ENCODE measurements around the gene FAM117A.
"Not testable (repeated sequence)": the region's sequence is repeated elsewhere in the genome, so short reads cannot be mapped to it uniquely, and the experiment has no call there.

The FAM117A gene

GRCh38 chr17:49677933-49678847 lies 85.7 kb downstream of the FAM117A start, which contains the start of gene SPOP:
TSS of gene SPOP (minus strand) at chr17:49678097. CDS start at chr17:49622810, 55,287 bp downstream.
- no peaks in the 10 kb centered on the region for H3K27me3 ChIP-seq (ENCODE audit: control insufficient read depth, insufficient read depth, low read length, poor library complexity, severe bottlenecking)

GRCh38 chr17:49677134-49677932 lies 86.6 kb downstream of the FAM117A start:
- Histone ChIP-seq H3K27ac (ENCODE audit: insufficient read depth, low read depth, low read length, poor library complexity, severe bottlenecking) (peak overlapping the region; percentile 88), H3K4me1 (ENCODE audit: control insufficient read depth, insufficient read depth, low read length) (peaks cover 6% of the 10 kb centered on the region), H3K36me3 (ENCODE audit: control insufficient read depth, insufficient read depth, low read length) (no peaks in the 10 kb centered on the region), H3K9me3 (ENCODE audit: control insufficient read depth, low read length) (no peaks in the 10 kb centered on the region), H3K27me3 (ENCODE audit: control insufficient read depth, insufficient read depth, low read length, poor library complexity, severe bottlenecking) (no peaks in the 10 kb centered on the region), H3K4me3 (ENCODE audit: insufficient read depth, low read depth, low read length) (peak overlapping the region; percentile 74)
- WGBS, 2 experiments, result 1% methylated on average over 32 to 33 of the region's 34 CpGs

More at GRCh38 chr17:49677933-49678847, 85.7 kb downstream of the FAM117A start, which contains the start of gene SPOP:
- Histone ChIP-seq H3K9me3 (ENCODE audit: control insufficient read depth, low read length) (no peaks in the 10 kb centered on the region), H3K4me3 (ENCODE audit: insufficient read depth, low read depth, low read length) (peak within 1 kb of the TSS; percentile 74), H3K4me1 (ENCODE audit: control insufficient read depth, insufficient read depth, low read length) (peaks cover 6% of the 10 kb centered on the region), H3K36me3 (ENCODE audit: control insufficient read depth, insufficient read depth, low read length) (no peaks in the 10 kb centered on the region), H3K27ac (ENCODE audit: insufficient read depth, low read depth, low read length, poor library complexity, severe bottlenecking) (peak within 1 kb of the TSS; percentile 88)
- 18% methylated on average over 53 of the region's 53 CpGs for WGBS, 2 experiments

GRCh38 chr17:49676276-49676868 lies 87.6 kb downstream of the FAM117A start:
- H3K36me3 ChIP-seq (ENCODE audit: control insufficient read depth, insufficient read depth, low read length), result no peaks in the 10 kb centered on the region
- 77 to 88% methylated on average over 5 of the region's 5 CpGs for WGBS, 2 experiments
- peak overlapping the region; percentile 74 for H3K4me3 ChIP-seq (ENCODE audit: insufficient read depth, low read depth, low read length)
- no peaks in the 10 kb centered on the region for H3K27me3 ChIP-seq (ENCODE audit: control insufficient read depth, insufficient read depth, low read length, poor library complexity, severe bottlenecking)
- no peaks in the 10 kb centered on the region for H3K9me3 ChIP-seq (ENCODE audit: control insufficient read depth, low read length)
- no peak overlapping the region for H3K27ac ChIP-seq (ENCODE audit: insufficient read depth, low read depth, low read length, poor library complexity, severe bottlenecking)
- peaks cover 6% of the 10 kb centered on the region for H3K4me1 ChIP-seq (ENCODE audit: control insufficient read depth, insufficient read depth, low read length)

GRCh38 chr17:49674507-49674906 lies 89.4 kb downstream of the FAM117A start:
- no peaks in the 10 kb centered on the region for H3K9me3 ChIP-seq (ENCODE audit: control insufficient read depth, low read length)
- no peaks in the 10 kb centered on the region for H3K36me3 ChIP-seq (ENCODE audit: control insufficient read depth, insufficient read depth, low read length)
- H3K4me1 ChIP-seq (ENCODE audit: control insufficient read depth, insufficient read depth, low read length), result peaks cover 6% of the 10 kb centered on the region
- no peak overlapping the region for H3K4me3 ChIP-seq (ENCODE audit: insufficient read depth, low read depth, low read length)
- H3K27ac ChIP-seq (ENCODE audit: insufficient read depth, low read depth, low read length, poor library complexity, severe bottlenecking), result no peak overlapping the region
- H3K27me3 ChIP-seq (ENCODE audit: control insufficient read depth, insufficient read depth, low read length, poor library complexity, severe bottlenecking), result no peaks in the 10 kb centered on the region

- H3K27ac ChIP-seq (ENCODE audit: insufficient read depth, low read depth, low read length, poor library complexity, severe bottlenecking); H3K4me3 ChIP-seq (ENCODE audit: insufficient read depth, low read depth, low read length); H3K27me3 ChIP-seq (ENCODE audit: control insufficient read depth, insufficient read depth, low read length, poor library complexity, severe bottlenecking): not testable (repeated sequence)
These were observed 90.3 kb downstream of the FAM117A start for GRCh38 chr17:49673679-49674078.

GRCh38 chr17:49670641-49671040 lies 93.3 kb downstream of the FAM117A start:
- H3K36me3 ChIP-seq (ENCODE audit: control insufficient read depth, insufficient read depth, low read length), result no peaks in the 10 kb centered on the region
- no peaks in the 10 kb centered on the region for H3K4me1 ChIP-seq (ENCODE audit: control insufficient read depth, insufficient read depth, low read length)
- no peak overlapping the region for H3K27ac ChIP-seq (ENCODE audit: insufficient read depth, low read depth, low read length, poor library complexity, severe bottlenecking)
- H3K4me3 ChIP-seq (ENCODE audit: insufficient read depth, low read depth, low read length), result no peak overlapping the region
- WGBS, 2 experiments, result 92% methylated on average over 2 of the region's 4 CpGs; no CpG with 5 or more reads in 1 of the 2 experiments
- H3K27me3 ChIP-seq (ENCODE audit: control insufficient read depth, insufficient read depth, low read length, poor library complexity, severe bottlenecking), result no peaks in the 10 kb centered on the region
- no peaks in the 10 kb centered on the region for H3K9me3 ChIP-seq (ENCODE audit: control insufficient read depth, low read length)

More at GRCh38 chr17:49673679-49674078, 90.3 kb downstream of the FAM117A start:
- 91 to 95% methylated on average over 6 of the region's 6 CpGs for WGBS, 2 experiments
- H3K36me3 ChIP-seq (ENCODE audit: control insufficient read depth, insufficient read depth, low read length); H3K4me1 ChIP-seq (ENCODE audit: control insufficient read depth, insufficient read depth, low read length); H3K9me3 ChIP-seq (ENCODE audit: control insufficient read depth, low read length): not testable (repeated sequence)

GRCh38 chr17:49670002-49670401 lies 93.9 kb downstream of the FAM117A start:
- Histone ChIP-seq H3K4me1 (ENCODE audit: control insufficient read depth, insufficient read depth, low read length) (no peaks in the 10 kb centered on the region), H3K27me3 (ENCODE audit: control insufficient read depth, insufficient read depth, low read length, poor library complexity, severe bottlenecking) (no peaks in the 10 kb centered on the region), H3K4me3 (ENCODE audit: insufficient read depth, low read depth, low read length) (no peak overlapping the region), H3K36me3 (ENCODE audit: control insufficient read depth, insufficient read depth, low read length) (no peaks in the 10 kb centered on the region), H3K27ac (ENCODE audit: insufficient read depth, low read depth, low read length, poor library complexity, severe bottlenecking) (no peak overlapping the region), H3K9me3 (ENCODE audit: control insufficient read depth, low read length) (no peaks in the 10 kb centered on the region)
- 100% methylated on average over 1 of the region's 1 CpG for WGBS, 2 experiments

- no peaks in the 10 kb centered on the region for H3K27me3 ChIP-seq (ENCODE audit: control insufficient read depth, insufficient read depth, low read length, poor library complexity, severe bottlenecking)
- H3K27ac ChIP-seq (ENCODE audit: insufficient read depth, low read depth, low read length, poor library complexity, severe bottlenecking), result no peak overlapping the region
- WGBS, 2 experiments, result 100% methylated on average over 2 of the region's 2 CpGs
- H3K36me3 ChIP-seq (ENCODE audit: control insufficient read depth, insufficient read depth, low read length), result no peaks in the 10 kb centered on the region
- no peaks in the 10 kb centered on the region for H3K9me3 ChIP-seq (ENCODE audit: control insufficient read depth, low read length)
- H3K4me1 ChIP-seq (ENCODE audit: control insufficient read depth, insufficient read depth, low read length), result no peaks in the 10 kb centered on the region
- H3K4me3 ChIP-seq (ENCODE audit: insufficient read depth, low read depth, low read length), result no peak overlapping the region
These were observed 96.1 kb downstream of the FAM117A start for GRCh38 chr17:49667854-49668253.

GRCh38 chr17:49664706-49665211 lies 99.2 kb downstream of the FAM117A start:
- Histone ChIP-seq H3K27me3 (ENCODE audit: control insufficient read depth, insufficient read depth, low read length, poor library complexity, severe bottlenecking) (no peaks in the 10 kb centered on the region), H3K4me3 (ENCODE audit: insufficient read depth, low read depth, low read length) (no peak overlapping the region), H3K27ac (ENCODE audit: insufficient read depth, low read depth, low read length, poor library complexity, severe bottlenecking) (no peak overlapping the region), H3K9me3 (ENCODE audit: control insufficient read depth, low read length) (no peaks in the 10 kb centered on the region), H3K36me3 (ENCODE audit: control insufficient read depth, insufficient read depth, low read length) (no peaks in the 10 kb centered on the region), H3K4me1 (ENCODE audit: control insufficient read depth, insufficient read depth, low read length) (no peaks in the 10 kb centered on the region)
- WGBS, 2 experiments, result 90 to 96% methylated on average over 2 to 3 of the region's 3 CpGs
